Stimulated activated CD8-positive, alpha-beta memory T cell treated with anti-CD3 and anti-CD28 coated beads, Interleukin-15, amount 100 ng/mL, for 1 hour (primary cell): ENCODE results near the gene ZNF581.

ENCODE experiments used
- DNase-seq: peaks from one replicate; pipeline ENCODE4 v3.0.0-alpha.2; 2020; ENCODE audit warnings: low read depth

Gene ZNF581

DNA sequence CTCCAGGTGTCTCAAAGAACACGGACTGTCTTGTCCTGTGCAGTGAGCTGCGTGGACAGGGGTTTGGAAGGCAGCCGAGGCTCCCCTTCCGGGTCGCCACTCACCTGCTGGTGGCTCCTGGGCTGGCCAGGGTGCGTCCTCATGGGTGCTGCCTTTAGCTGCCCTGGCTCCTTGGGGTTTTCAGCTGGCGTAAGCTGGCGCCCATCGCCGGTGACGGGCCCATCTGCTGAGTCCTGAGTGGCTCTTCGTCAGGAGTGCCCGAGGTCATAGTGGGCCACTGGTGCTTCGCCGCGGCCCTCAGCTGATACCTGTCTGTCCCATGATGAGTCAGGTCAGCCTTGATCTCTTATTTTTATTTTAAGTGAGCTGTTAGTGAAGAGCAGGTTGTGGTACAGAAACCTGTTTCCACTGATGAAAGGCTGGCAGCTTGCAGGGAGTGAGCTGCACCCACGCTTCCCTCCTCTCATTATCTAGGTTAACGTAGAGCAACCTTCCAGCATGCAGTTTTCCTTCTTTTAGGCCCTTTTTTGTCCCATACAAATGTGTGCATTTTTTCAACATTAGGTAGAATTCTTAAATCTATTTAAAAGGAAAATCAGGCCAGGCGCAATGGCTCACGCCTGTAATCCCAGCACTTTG lies 50.0 kb downstream of the ZNF581 start:
- DNase-seq = no peak

DNA sequence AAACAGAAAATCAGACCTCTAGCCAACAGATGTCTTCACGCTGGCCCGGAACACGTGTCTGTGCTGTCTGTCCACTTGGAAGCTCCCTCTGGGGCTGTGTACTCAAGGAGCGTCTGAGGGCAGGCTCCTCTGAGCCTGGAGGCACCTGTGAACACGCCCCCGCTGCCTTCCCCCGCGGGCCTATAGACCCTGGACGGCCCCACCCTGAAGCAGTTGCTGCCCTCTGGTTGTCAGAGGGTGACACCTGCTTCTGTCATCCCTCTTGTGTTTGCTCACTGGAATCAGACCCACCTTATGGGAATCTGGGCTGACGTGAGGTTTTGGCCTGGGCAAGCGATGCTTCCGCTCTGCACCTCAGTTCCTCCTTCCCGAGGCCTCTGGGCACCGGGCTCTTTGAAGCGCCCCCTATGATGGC lies 50.8 kb downstream of the ZNF581 start:
- no peak for DNase-seq

DNA sequence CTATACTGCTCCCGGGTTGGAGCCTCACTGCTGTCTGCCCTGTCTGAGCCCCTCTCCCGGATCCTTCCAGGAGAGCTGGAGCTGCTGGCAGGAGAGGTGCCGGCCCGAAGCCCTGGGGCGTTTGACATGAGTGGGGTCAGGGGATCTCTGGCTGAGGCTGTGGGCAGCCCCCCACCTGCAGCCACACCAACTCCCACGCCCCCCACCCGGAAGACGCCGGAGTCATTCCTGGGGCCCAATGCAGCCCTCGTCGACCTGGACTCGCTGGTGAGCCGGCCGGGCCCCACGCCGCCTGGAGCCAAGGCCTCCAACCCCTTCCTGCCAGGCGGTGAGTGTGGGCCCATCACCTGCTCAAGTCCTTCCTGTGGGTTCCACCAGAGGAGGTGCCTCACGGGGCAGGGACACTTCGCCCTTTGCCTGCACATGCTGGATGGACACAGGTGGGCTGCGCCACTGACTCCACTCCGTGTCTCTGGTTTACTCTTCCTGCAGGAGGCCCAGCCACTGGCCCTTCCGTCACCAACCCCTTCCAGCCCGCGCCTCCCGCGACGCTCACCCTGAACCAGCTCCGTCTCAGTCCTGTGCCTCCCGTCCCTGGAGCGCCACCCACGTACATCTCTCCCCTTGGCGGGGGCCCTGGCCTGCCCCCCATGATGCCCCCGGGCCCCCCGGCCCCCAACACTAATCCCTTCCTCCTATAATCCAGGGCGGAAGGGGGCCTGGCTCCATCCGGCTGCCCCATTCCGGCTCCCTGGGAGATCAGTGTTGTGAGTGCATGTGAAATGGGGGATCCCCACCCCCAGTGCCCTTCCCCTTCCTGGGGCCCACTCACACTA lies 51.4 kb downstream of the ZNF581 start:
- no peak for DNase-seq
